Glutamatergic neuron (in vitro differentiated cells): Measurements from ENCODE around the gene ZNF805. TPM values are rescaled to one million over a fixed set of nuclear protein-coding genes. Genes with fewer than 3 reads are reported as not detected.
"Not testable (repeated sequence)": the region's sequence is repeated elsewhere in the genome, so short reads cannot be mapped to it uniquely, and the experiment has no call there.

Experiments
- DNase-seq: peaks from one replicate; pipeline ENCODE4 v3.0.0; 2022
- H3K27ac Mint-ChIP-seq: one replicate; pipeline ENCODE4 v1.8.0; 2020; ENCODE audit warnings: mild to moderate bottlenecking, mixed read lengths, inconsistent platforms; ENCODE audit not compliant: unreplicated experiment
- H3K27me3 Mint-ChIP-seq: one replicate; pipeline ENCODE4 v1.8.0; 2020; ENCODE audit warnings: mild to moderate bottlenecking, moderate library complexity, mixed read lengths, inconsistent platforms; ENCODE audit not compliant: unreplicated experiment
- H3K36me3 Mint-ChIP-seq: one replicate; pipeline ENCODE4 v1.8.0; 2020; ENCODE audit warnings: mild to moderate bottlenecking, mixed read lengths, inconsistent platforms; ENCODE audit not compliant: unreplicated experiment
- H3K4me1 Mint-ChIP-seq: one replicate; pipeline ENCODE4 v1.8.0; 2020; ENCODE audit warnings: mild to moderate bottlenecking, low read depth, mixed read lengths, inconsistent platforms; ENCODE audit not compliant: unreplicated experiment
- H3K4me3 Mint-ChIP-seq: one replicate; pipeline ENCODE4 v1.8.0; 2020; ENCODE audit warnings: mild to moderate bottlenecking, mixed read lengths, inconsistent platforms; ENCODE audit not compliant: unreplicated experiment
- H3K9me3 Mint-ChIP-seq: one replicate; pipeline ENCODE4 v1.8.0; 2020; ENCODE audit warnings: mild to moderate bottlenecking, moderate library complexity, mixed read lengths, inconsistent platforms; ENCODE audit not compliant: unreplicated experiment
- long read RNA-seq: library from polyadenylated mRNA; unstranded; transcript quantifications from one replicate; pipeline ENCODE4 v2.0.0, GENCODE V29; 2020; ENCODE audit not compliant: unreplicated experiment
- total RNA-seq: library from RNA; stranded (reverse); fragmentation: NEBNext Ultra II Directional; extraction: Animal tissue kit (Norgen Biotek cat#: 25700); gene quantifications from one replicate; pipeline ENCODE4 v1.2.1, GENCODE V29; 2021; ENCODE audit not compliant: unreplicated experiment
- TF ChIP-seq, protein P1 (sequence below): fragments of 200-600 bp; sonication (generic); IDR thresholded peaks from one replicate; pipeline ENCODE4 v1.5.0; 2021; ENCODE audit not compliant: partially characterized antibody, unreplicated experiment

The ZNF805 gene
- total RNA-seq, result 15.5 TPM
- long read RNA-seq, result 0 reads

DNA sequence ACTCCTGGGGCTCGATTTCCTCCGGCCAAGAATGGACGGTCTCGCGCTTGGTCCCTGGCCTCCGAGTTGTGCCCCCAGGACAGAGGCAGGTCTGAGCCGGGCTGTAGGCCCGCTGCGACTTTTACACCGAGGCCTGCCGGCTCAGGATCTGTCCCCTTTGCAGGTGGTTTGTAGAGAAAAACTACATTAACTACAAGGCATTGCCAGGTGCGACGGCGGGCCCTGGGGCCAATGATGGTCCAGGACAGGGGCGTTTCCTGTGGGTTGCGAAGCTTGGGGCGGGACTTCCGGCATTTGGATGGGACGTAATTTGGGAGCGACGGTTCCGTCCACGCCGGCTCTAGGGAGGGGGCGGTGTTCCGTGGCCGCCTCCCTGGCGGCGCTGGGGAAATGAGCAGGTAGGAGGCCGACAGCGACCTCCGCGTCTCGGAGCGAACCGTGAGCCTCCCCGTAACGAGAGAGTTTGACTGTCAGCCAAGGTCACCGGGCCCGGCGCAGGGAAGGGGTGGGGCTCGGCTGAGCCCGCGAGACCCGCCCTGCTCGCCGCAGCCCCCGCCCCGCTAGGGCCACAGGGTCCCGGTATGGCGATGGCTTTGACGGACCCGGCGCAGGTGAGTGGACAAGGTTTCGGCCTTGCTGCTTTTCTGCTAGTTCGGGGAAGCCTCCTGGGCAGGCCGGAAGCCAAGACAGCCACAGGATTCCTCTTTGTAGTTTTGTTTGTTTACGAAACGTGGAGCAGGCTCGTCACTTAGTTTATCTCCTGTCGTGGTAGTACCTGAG, at the start of gene ZNF805:
TSS of gene ZNF805 (plus strand) at position 322 of the 780 bp plus-strand sequence. CDS start at position 582, 260 bp downstream.
- Mint-ChIP-seq H3K4me1 (peaks cover 8% of the 10 kb centered on the region), H3K36me3 (peaks cover 5% of the 10 kb centered on the region), H3K9me3 (peaks cover 1% of the 10 kb centered on the region), H3K4me3 (peak within 1 kb of the TSS; percentile 92), H3K27ac (peak within 1 kb of the TSS; percentile 95), H3K27me3 (peaks cover 2% of the 10 kb centered on the region)
- DNase-seq, result peak; percentile 94
- TF ChIP-seq, protein P1, sequence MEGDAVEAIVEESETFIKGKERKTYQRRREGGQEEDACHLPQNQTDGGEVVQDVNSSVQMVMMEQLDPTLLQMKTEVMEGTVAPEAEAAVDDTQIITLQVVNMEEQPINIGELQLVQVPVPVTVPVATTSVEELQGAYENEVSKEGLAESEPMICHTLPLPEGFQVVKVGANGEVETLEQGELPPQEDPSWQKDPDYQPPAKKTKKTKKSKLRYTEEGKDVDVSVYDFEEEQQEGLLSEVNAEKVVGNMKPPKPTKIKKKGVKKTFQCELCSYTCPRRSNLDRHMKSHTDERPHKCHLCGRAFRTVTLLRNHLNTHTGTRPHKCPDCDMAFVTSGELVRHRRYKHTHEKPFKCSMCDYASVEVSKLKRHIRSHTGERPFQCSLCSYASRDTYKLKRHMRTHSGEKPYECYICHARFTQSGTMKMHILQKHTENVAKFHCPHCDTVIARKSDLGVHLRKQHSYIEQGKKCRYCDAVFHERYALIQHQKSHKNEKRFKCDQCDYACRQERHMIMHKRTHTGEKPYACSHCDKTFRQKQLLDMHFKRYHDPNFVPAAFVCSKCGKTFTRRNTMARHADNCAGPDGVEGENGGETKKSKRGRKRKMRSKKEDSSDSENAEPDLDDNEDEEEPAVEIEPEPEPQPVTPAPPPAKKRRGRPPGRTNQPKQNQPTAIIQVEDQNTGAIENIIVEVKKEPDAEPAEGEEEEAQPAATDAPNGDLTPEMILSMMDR, result no peak

DNA sequence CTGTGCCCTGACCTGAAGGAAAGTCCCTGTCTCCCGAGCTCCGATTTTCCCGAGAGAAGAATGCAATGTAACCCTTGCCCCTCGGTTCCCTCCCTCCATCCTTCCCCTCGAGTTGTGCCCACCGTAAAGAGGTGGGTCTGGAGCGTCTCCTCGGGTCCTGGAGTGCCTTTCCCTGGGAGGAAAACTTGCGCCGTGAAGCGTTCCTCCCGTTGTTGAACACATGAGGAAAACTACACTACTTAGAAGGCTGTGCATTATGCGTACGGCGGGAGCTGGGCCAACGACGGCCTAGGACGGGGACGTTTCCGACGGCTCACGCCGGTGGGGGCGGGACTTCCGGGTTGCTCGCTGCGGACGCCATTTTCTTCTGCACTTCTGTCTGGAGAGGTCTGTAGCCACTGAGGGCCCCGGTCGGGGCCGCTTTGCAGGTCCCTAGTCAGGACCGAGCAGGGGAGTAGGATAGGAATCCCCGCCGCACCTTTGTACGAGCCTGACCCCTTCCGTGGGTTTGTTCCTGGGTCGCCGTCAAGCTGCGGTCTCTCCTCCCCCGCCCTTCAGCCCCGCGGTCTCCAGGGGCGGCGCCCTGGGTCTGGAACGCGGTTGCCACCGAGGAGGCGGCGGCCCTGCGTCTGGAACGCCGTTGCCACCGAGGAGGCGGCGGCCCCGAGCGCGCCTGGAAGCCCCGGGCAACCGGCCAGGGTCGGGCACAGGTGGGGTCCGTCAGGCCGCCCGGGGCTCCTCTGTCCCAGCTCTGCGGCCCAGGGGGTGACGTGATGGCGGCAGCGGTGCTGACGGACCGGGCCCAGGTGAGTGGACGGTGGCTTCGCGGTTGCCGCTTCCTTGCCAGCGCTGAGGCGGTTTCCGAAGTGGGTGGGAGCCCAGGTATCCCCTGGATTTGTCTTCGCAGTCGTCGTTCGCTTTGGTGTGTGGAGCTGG, 49.0 kb upstream of the ZNF805 start, which contains the start of gene ZNF264:
TSS of gene ZNF264 (plus strand) at position 360 of the 936 bp plus-strand sequence. CDS start at position 774, 414 bp downstream.
- DNase-seq, result peak; percentile 91
- TF ChIP-seq, protein P1, result no peak
- Mint-ChIP-seq H3K36me3 (peaks cover 30% of the 10 kb centered on the region), H3K4me3 (peak within 1 kb of the TSS; percentile 95), H3K4me1 (peaks cover 9% of the 10 kb centered on the region), H3K27ac (peak within 1 kb of the TSS; percentile 88), H3K9me3 (peaks cover 20% of the 10 kb centered on the region), H3K27me3 (peaks cover 12% of the 10 kb centered on the region)

DNA sequence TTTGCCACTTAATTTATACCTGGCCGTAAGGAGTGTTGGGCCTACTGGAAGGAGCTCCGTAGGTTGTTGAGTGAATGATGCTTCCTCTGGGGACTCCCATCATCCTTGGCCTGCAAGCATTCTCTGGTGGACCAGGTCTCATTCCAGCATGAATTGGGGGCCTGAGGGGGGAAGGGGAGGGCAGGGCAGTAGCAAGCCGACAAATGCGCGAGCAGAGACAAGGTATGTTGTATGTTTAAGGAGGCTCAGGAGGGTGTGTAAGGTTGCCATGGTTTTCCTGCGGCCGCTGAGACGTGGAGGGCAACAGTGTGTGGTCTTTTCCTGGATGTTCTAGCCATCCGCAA, 48.4 kb upstream of the ZNF805 start:
- TF ChIP-seq, protein P1, result no peak
- H3K9me3 Mint-ChIP-seq, result peaks cover 21% of the 10 kb centered on the region
- peaks cover 35% of the 10 kb centered on the region for H3K36me3 Mint-ChIP-seq
- peak overlapping the region; percentile 82 for H3K27ac Mint-ChIP-seq
- peak overlapping the region; percentile 95 for H3K4me3 Mint-ChIP-seq
- no peak for DNase-seq
- peaks cover 9% of the 10 kb centered on the region for H3K4me1 Mint-ChIP-seq
- peaks cover 12% of the 10 kb centered on the region for H3K27me3 Mint-ChIP-seq

DNA sequence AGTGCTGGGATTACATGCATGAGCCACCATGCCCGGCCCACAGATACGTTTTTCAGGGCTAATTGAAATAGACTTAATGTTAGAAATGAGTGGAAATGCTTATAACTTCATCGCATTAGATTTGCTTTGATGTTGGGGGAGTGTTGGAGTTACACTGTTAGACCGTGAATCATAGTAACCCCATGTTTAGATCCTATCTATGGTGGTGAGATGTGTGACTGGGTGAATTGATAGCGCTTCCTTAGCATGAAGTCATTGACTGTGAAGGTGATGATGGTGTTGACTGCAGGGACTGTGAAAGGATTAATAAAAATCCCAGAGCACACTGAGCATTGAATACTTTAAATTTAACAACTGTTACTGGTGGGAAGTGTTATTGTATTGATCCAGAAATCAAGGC, 47.4 kb upstream of the ZNF805 start:
- no peak for DNase-seq
- H3K27ac Mint-ChIP-seq, result peak overlapping the region; percentile 33
- peaks cover 12% of the 10 kb centered on the region for H3K27me3 Mint-ChIP-seq
- peaks cover 9% of the 10 kb centered on the region for H3K4me1 Mint-ChIP-seq
- H3K9me3 Mint-ChIP-seq, result peaks cover 18% of the 10 kb centered on the region
- peaks cover 30% of the 10 kb centered on the region for H3K36me3 Mint-ChIP-seq
- TF ChIP-seq, protein P1, result no peak
- H3K4me3 Mint-ChIP-seq, result peak overlapping the region; percentile 95

DNA sequence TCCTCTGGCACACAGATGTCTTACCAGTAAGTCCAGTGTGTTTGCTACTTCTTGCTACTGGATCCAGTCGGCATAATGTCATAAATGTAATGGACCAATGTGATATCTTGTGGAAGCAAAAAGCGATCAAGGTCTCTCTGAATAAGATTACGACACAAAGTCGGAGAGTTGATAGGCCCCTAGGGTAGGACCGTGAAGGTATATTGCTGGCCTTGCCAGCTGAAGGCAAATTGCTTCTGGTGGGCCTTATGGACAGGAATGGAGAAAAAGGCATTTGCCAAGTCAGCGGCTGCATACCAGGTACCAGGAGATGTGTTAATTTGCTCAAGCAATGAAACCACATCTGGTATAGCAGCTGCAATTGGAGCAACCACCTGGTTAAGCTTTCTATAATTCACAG, 42.6 kb upstream of the ZNF805 start:
- not testable (repeated sequence) for DNase-seq, H3K27me3 Mint-ChIP-seq, H3K4me3 Mint-ChIP-seq, H3K4me1 Mint-ChIP-seq, H3K27ac Mint-ChIP-seq, H3K9me3 Mint-ChIP-seq
- peaks cover 19% of the 10 kb centered on the region for H3K36me3 Mint-ChIP-seq
